GM12875 (cell line): ENCODE data around the gene HPS5.

ENCODE experiments used
- H3K4me3 ChIP-seq: one replicate; pipeline ENCODE4 v1.5.1; 2011; ENCODE audit warnings: low read depth, low read length, control low read depth
- TF ChIP-seq, protein P1 (sequence below): IDR thresholded peaks from 2 replicates; pipeline ENCODE4 v1.5.1; 2011; ENCODE audit warnings: low read depth, mild to moderate bottlenecking, control low read depth, inconsistent platforms, low read length, moderate library complexity, borderline replicate concordance; ENCODE audit not compliant: insufficient read depth

The HPS5 gene

DNA sequence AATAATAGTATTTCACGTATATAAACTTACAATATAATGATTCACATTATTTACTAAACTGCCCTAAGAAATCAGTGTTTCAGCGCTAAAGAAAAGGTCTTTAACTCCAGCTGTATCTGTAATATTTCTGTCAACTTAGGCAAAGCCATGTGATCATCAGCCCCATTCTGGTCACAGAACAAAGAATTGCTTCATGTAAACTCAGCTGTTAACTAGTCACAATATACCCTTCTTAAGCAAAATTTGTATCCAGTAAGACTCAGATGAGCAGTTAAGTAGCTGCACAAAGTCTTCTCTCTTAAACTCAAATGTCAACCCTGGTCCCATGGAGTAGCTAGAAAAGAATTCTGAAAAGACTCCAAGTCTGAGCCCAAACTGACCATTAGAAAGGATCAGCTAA lies 26.6 kb downstream of the HPS5 start:
- H3K4me3 ChIP-seq, result no peak overlapping the region
- TF ChIP-seq, protein P1, sequence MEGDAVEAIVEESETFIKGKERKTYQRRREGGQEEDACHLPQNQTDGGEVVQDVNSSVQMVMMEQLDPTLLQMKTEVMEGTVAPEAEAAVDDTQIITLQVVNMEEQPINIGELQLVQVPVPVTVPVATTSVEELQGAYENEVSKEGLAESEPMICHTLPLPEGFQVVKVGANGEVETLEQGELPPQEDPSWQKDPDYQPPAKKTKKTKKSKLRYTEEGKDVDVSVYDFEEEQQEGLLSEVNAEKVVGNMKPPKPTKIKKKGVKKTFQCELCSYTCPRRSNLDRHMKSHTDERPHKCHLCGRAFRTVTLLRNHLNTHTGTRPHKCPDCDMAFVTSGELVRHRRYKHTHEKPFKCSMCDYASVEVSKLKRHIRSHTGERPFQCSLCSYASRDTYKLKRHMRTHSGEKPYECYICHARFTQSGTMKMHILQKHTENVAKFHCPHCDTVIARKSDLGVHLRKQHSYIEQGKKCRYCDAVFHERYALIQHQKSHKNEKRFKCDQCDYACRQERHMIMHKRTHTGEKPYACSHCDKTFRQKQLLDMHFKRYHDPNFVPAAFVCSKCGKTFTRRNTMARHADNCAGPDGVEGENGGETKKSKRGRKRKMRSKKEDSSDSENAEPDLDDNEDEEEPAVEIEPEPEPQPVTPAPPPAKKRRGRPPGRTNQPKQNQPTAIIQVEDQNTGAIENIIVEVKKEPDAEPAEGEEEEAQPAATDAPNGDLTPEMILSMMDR, result no peak

DNA sequence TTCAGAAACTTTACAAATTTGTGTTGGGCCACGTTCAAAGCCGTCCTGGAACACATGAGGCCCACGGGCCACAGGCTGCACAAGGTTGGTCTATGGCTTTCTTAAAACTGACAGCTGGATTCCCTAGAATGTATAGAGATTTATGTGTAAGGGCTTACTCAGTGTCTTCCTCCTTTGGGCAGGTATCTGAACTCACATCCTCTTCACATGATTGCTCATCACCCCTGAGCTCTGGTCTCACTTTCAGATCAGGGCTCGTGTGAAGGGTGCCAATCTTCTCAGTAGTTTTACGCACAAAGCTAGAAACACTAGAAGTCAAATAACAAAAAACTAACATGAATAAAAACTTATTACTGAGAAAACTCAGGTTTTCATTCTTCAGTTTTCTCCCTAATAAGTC lies 27.1 kb downstream of the HPS5 start:
- no peak overlapping the region for H3K4me3 ChIP-seq
- TF ChIP-seq, protein P1, result no peak

DNA sequence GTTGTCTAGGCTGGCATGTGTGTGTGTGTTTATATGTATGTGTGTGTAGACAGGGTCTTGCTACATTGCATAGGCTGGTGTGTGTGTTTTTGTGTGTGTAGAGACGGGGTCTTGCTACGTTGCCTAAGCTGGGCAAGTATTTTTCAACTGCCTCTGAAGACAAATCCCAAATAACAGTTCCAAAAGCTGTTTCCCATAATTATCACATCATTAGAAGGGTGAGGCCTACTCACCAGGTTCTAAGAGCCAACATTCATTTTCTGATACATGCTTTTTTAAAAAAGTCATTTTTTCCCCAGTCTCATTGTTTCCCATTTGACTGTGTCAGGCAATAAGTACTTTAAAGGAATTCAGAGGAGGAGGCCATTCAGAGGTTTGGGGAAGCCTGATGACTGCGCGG lies 33.0 kb downstream of the HPS5 start:
- no peak overlapping the region for H3K4me3 ChIP-seq
- TF ChIP-seq, protein P1, result no peak

DNA sequence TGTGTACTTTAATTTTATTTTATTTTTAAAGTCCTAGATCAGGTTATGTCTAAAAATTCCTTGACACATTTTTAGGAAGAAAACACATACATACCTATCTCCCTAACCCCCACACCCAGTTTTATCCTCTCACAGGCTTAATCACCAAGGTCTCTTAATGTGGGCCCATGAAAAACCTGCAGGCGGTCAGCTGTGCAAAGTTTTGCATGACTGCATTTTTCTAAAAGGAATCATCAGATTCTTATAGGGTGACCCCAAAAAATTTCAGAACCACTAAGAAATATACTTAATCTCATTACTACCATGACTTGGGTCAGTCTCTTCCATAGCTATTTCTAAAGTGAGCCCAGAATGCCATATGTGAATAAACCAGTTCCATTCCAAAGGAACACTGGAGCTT lies 36.1 kb downstream of the HPS5 start:
- TF ChIP-seq, protein P1, result no peak
- H3K4me3 ChIP-seq, result no peak overlapping the region

DNA sequence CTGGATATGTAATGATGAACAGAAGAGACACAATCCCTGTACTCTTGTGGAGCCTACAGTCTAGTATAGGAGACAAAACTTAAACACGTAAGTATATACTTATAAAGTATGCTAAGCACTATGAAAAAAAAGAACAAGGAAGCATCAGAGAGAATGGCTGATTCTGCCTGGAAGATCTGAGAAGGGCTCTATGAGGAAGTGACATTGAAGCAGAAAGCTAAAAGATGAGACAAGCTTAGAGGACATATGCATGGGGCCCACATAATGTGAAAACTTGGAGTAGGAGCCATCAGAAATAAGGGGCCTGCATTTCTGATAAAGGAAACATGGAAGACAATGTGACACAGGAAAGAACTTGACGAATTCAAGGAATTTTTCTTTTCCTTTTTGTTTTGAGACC lies 39.3 kb downstream of the HPS5 start:
- no peak overlapping the region for H3K4me3 ChIP-seq
- TF ChIP-seq, protein P1, result no peak

DNA sequence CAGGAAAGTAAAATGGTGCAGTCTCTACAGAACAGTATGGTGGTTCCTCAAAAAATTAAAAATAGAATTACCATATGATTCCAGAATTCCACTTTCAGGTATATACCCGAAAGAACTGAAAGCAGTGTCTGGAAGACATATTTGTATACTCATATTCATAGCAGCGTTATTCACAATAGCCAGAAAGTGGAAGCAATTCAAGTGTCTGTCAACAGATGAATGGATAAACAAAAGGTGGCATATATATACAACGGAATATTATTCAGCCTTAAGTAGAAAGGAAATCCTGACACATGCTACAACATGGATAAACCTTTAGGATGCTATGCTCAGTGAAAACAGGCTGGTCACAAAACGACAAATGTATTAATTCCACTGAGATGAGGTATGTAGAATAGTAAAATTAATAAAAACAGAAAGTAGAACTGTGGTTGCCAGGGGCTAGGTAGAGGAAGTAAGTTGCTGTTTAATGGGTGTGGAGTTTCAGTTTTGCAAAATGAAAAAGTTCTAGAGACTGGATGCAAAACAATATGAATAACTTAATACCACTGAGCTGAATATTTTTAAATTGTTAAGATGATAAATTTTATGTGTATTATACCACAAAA lies 41.4 kb downstream of the HPS5 start:
- H3K4me3 ChIP-seq, result no peak overlapping the region

More for the DNA sequence above, 41.4 kb downstream of the HPS5 start:
- TF ChIP-seq, protein P1, result no peak
